CD4-positive, alpha-beta T cell treated with Interleukin-17A for 4 hours (primary cell): ENCODE results near the gene CNPPD1.

Experiments used
- DNase-seq: peaks from one replicate; pipeline ENCODE4 v3.0.0-alpha.2; 2020; ENCODE audit warnings: mixed read lengths

The CNPPD1 gene

DNA sequence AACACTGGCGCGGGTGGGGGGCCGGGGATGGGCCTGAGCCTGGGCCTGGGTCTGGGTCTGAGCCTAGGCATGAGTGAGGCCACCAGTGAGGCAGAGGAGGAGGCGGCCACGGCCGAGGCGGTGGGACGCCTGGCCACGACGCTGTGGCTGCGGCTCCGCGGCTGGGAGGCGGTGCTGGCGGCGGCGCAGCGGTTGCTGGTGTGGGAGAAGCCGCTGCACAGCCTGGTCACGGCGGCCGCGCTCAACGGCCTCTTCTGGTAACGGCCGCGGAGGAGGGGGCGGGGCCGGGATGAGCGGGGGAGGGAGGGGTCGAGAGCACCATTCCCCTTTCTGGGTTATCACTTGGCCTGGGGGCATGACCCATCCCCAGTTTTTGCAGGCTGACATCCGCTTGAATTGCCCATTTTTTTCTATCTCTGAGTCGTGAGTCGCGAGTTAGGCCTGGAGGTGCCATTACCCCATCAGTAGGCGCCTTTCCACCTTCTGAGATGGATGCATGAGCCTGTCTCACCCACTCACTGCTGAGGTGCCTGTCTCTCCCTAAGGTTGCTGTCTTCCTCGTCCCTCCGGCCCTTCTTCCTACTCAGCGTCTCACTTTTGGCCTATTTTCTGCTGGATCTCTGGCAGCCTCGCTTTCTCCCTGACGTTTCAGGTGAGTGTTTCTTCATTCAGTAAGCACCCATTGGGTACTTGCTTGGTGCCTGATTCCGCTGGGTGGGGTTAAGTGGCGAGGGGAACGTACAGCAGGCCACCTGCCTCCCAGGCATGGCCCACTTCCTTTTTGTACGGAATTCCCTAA lies 1.9 kb upstream of the CNPPD1 start:
- peak; percentile 65 for DNase-seq

DNA sequence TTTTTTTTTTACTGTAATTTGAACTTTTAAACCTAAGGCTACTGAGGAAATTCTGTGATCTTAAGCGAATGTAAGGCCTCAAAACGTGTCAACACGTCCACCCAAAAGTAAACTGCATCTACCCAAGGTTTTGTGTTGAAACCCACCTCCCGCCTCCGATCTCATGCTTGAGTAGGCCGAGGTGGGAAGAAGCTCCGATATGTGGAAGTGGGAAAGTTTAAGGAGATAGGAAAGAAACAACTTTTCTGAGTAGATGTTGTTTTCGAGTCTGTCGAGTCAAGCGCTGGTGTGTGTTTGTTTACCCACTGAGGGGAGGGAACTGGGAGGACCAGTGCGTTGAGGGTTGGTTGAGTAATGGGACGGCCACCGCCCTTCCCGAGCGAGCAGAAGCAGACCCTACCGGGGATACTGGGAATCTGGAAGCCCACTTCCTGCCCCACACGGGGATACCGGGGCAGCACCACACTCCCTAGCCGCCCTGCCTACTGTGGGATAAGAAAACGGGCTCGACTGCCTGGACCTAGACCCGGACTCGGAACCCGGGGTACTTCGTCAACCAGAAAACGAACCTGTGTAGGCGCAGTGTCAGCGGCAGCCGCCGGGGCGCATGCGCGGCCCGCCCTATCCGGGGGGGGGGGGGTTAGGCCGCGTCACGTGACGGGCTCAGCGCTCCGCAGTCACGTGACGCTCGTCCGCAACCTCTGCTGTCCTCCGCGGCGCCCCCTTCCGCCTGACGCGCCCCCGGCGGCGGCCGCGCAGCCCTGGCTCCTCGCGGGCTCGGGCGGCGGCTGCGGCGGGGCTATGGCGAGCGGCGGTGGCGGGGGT lies 1.0 kb upstream of the CNPPD1 start, which contains the start of gene RETREG2:
TSS of gene RETREG2 (plus strand) at position 724 of the 825 bp plus-strand sequence. CDS start at position 802, 78 bp downstream.
- peak; percentile 90 for DNase-seq

DNA sequence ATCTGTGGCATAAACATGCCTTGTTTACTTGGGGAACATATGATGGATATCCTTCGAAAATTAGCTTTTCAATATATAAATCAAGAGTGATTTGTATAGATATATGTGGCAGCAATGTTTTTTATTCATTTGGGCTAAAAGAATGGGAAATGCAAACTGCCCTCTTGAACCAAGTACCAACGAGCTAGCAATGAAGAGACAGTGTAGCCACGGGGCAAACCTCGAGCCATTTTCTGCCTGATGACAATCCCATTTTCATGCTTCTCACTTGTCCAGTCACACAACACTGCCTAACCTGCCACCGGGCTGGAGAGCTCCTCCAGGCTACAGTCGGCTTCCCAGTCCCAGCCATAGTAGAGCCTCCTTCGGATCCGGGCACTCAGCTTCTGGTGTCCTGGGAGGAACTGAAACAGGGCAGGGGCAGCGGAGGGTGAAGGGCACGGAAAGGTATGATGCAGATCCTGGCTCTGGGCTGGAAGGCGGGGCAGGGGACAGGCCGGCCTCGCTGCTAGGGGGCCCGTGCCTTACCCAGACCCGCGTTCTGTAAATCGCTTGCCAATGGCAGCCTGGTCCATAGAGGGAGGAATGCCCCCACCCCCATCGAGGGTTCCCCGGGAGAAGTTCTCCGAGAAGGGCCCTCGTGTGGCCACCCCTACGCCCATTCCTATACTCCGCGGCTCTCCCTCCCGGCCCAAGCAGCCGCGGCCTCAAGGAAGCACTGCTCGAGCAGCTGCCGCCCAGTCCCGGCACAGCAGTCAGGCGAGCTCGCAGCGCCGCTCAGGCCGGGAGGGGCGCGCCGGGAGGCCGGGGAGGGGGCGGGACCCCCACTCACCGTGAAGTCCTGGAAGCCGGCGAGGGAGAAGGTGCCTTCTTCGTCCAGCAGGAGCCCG lies 552 bp downstream of the CNPPD1 start:
- DNase-seq = peak; percentile 43

DNA sequence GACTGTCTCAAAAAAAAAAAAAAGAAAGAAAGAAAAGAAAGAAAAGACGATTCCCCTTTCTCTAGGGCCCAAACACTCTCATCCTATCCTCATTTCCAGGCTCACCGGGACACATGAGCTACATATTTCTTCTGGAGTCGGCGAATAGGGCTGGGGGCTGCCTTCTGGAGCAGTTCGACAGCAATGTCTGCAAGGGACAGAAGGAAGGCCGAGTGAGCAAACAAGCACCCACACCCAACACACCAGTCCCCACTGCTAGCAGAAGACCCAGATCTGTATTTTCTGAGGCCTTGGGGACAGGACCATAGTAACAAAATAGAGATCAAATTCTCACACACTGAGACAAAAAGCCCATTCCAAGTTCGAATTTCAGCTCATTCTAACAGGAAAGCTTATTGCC lies 1.2 kb downstream of the CNPPD1 start:
- DNase-seq = no peak

DNA sequence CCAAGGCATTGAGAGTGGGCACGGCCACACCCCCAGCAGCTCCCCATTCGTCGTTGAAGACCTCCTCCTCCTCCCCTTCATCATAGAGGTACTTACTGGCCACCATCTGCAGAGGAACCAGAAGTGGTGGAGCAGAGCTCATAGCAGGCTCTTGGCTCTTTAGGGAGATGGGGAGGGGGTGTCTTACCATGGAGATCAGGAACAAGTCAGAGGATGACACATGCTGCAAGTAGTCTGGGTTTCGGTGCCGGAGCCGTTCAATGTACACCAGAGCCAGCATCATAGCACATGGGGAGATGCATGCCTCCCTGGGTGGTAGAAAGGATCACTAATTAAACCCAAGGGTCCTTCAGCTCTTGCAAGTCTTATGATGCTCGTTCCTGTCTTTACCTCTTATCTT lies 1.9 kb downstream of the CNPPD1 start:
- no peak for DNase-seq

DNA sequence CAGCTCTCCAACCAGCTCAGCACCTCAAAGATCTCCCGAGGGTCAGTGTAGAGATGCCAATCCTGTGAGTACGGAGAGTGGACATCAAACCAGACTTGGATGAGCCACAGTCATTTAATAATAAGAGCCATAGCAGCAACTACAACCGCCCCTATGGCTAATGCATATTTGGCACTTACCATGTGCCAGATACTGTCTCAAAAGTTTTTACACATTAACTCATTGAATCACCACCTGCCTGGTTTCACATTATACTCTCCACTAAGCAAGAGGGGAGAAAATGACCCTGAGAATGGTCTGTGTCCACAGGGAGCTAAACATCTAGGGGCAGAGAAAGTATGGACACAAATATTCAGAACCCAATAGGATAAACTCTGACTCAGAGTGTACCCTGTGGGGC lies 2.6 kb downstream of the CNPPD1 start:
- DNase-seq = no peak

DNA sequence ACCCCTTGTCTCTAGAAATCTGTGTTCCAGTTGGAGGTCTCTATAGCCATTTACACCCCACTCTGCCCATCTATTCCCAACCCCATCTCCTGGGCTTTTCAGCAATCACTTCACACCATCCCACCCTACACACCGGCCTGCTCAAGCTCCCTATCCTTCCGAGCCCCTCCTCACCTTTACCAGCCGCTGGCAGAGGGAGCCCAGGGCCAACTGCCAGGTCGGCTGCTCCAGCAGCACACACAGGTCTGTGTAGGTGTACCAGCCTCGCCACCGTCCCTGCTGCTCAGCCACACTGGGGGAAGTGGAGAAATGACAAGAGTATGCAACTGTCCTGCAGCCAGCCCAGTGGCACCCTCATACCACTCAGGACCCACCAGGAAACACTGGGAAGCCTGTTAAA lies 3.5 kb downstream of the CNPPD1 start:
- DNase-seq = no peak

DNA sequence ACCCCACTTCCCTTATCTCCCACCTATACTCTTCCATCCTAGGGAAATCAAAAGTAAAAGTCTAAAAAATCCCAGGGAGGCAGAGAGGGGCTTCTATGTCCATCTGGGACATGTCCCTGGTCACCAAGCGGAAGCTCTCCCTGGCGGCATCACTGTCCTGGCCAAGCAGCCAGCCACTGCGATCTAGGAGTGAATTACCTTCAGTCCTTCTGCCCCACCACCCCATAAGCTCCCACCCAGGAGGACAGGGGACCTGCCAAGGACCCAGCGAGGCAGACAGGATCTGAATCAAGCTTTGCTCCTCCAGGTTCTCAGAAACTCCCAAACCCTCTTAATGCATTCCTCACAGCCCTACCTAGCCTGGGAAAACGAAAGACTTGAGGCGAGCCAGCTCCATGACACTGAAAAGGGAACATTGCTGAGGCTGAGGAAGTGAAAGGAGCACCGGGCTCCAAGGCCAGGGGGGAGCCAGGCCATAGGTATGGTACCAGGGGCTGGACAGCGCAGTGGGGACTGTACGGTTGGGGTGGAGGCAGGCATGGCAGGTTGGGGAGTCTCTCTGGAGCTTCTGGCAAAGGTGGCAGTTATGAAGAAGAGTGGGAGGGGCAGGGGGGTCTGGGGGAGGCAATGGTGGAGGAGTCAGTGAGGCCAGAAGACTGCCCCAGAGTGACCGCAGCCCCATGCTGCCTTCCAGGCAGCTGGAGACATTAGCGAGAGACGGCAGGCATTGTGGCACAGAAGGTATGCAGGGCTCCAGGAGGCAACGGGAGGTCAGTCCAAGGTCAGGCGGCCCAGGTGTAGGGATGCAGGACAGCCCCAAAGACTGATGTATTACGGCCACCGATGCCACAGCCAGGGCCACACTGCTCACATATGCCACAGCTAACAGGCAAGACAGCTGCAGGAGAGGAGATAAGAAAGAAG lies 4.2 kb downstream of the CNPPD1 start:
- DNase-seq = no peak

DNA sequence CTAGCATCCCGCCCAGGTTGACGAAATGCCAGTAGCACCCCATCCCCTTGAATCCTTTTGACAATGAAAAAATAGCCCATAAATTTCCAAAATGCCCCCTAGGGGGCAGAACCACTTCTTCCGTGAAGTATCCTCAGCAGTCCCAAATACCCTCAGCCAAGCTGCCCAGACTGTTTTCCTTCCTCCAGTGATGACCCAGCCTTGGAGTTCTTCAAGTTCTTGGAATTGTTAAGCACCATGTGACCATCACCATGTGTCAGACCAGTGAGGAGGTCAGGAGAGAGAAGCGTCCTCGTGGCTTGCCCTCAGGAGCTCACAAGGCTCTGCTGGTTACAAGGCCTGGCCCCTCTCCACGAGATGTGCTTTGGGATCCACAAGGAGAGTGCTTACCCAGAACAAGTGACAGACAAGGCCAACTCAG lies 5.5 kb downstream of the CNPPD1 start:
- peak; percentile 59 for DNase-seq

DNA sequence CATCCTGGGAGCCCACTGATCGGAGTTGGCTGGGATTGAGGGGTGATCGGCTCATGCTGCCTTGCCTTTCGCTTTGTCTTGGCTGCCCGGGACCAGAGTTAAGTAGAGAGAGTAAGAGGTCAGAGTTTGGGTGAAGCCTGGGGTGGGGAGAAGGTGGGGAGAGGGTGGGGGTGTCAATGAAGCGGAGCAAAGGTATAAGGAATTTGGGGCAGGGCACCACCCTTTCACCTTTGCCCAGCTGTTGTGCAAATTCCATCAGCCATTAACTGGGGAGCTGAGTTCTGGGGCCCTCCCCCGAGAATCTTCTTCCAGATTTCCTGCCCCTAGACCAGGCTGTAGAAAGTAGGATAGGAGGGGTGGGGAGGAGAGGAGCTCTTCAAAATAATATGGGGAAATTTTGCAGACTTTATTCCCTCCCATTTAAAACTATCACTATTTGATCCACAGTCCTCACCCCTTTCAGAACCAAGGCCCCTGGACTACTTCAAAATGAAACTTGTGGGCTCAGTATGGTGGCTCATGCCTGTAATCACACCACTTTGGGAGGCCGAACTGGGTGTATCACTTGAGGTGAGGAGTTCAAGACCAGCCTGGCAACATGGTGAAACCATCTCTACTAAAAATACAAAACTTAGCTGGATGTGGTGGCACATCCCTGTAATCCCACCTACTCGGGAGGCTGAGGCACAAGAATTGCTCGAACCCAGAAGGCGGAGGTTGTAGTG lies 6.6 kb downstream of the CNPPD1 start, which contains the start of gene SLC23A3:
TSS of gene SLC23A3 (minus strand) at position 100 of the 725 bp plus-strand sequence. CDS start at position 55, 45 bp downstream.
- DNase-seq = no peak

DNA sequence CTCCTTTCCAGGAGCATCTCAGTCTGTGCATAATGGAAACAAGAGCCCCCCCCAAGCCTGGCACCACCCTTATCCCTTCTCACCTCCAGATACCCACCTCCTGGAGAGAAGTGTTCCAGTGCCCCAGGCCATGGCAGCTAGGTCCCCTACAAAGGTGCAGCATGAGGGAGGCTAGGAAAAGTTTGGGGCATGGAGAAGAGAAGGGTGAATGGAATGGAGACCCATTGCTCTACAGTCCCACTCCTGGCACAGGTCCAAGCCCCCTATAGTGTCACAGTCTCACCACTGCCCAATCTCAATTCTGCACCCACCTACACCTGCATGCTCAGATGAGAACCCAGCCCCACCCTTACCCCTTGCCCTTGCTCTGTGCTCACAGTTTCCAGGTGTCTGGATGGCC lies 7.8 kb downstream of the CNPPD1 start:
- no peak for DNase-seq

DNA sequence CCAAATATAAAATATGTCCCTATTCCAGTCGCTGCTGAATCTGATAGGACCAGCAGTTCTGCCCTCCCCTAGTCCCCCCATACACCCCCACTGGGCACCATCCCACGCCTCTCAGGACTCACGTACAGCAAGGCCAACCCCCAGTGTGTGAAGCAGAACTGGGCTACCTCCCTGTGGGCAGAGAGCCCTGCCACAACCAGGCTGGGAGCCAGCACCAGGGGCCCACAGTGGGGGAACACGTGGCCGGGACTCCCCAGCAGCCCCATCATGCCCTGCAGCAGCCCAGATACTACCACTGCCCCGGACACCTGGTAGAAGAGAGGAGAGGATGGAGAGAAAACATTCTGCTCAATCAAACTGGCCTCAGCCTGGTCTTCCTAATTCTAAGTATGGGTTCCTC lies 8.2 kb downstream of the CNPPD1 start:
- DNase-seq = no peak

DNA sequence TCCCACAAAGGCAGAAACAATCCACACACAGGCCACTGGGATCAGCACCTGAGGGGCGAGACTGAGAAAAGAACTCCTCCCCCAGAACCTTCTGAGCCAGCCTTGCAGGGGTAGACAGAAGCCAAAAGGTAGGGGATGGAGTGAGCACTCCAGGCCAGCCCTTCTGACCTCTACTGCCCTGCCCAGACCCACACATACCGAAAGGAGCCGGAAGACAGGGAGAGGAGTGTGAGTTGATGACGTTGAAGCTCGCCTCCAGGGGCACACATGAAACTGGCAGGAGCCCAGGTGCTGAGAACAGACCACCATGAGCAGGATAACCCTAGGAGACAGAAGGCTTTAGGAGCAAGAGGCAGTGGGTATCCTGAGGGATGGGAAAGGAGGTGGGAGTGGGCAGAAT lies 8.7 kb downstream of the CNPPD1 start:
- no peak for DNase-seq

DNA sequence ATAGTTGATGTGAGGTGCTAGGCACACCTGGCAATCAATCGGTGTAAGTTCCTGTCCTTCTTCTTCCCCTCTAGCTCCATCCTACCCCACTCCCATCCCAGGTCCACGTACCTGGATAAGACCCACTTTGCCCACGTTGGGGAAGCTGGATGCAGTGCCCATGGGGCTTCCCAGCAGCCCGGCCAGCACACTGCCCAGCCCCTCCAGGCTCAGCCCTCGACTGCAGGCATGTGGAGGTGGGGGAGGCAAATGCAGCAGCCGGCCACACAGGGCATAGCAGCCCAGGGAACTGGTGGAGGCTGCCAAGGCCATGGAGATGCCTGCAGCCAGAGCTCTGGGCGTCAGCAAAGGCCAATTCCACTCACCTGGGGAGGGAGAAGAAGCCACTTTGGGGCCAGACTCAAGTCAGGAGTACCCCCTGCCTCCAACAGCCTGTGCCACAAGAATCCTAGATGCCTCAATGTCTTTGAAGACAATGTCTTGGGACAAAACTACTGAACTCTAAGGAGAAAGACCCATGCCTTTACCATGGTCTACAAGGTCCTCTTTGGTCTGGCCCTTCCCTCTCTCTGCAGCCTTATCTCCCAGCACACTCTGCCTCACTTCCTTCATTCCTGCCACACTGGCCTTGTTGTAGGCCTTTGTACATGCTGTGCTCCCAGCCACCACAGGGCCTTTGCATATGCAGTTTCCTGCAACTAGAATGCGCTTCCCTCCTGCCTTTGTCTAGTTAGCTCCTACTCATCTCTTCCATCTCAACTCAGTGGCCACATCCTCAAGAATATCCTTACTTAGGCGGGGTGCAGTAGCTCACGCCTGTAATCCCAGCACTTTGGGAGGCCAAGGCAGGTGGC lies 11.4 kb downstream of the CNPPD1 start:
- no peak for DNase-seq

DNA sequence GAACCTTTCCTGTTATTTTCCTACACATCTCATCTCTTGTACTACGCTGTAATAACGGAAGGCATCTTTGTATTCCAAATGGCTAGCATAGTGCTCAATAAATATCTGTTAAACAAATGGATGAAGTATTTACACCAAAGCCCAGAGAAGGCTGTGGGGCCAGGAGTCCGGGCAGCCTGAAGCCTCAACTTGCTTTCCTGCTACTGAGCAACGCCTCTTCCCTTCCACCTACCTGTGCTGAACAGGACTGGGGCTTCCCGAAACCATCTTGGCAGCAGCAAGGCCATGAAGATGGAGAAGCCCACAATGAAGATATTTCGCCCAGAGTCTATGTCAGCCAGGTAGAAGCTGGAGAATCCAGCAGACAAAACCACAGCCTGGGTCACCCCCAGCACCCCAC lies 13.6 kb downstream of the CNPPD1 start:
- DNase-seq = no peak

DNA sequence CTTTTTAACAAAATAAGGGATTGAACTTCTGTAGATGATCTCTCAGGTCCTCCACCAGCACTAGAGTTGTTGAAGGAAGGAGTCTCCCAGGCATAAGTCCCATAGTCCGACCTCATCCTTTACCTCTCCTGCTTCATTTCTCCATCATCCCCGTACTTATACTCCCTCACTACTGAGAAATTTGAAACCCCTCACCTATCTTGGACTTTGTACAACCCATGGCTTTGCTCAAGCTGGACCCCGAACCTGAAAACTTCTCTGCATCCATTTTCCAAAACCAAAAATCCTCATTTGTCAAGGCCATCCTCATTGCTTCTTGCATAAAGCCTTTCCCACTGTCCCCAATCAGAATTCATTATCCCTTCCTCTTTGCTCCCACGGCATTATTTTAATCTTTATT lies 15.6 kb downstream of the CNPPD1 start:
- no peak for DNase-seq

DNA sequence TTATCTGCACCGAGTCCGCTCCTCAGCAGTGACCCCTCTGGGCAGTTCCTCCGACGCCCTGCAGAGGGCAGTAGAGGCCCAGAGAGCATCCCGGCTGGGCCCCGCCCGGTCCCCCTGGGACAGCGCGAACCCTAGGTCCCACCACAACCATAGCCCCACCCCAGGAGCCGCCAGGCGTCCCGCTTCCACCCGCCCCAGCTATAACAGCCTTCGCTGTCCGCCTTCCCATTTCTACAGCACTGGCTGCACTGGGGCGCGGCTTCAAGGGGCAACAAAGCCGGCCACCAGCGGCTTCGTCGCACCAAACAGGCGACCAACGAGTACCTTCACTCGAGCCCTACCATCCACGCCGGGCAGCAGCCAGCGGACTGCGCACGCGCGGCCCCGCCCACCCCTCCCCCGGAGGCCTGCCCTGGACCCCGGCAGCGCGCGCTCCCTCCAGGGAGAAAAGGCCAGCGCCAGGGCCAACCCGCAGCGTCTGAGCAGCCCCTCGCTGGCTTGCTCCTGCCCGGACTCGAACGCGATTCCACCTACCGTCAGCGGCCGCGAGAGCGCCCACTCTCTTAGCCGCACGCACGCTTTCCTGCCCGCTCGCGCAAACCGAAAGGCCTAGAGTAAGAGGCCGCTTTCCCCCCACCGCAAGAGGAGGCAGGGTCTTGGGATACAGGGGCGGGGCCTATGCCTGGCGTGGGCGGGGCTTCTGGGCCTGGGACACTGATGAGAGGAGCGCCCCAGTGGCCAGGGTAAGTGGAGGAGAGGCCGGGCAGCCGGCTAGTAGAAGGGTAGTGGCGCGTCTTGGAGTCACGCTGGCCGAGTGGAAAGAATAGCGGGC lies 16.3 kb downstream of the CNPPD1 start, which contains the start of gene NHEJ1:
TSS of gene NHEJ1 (minus strand) at position 630 of the 832 bp plus-strand sequence. CDS start 2,453 bp downstream, outside the sequence.
- DNase-seq = peak; percentile 97

DNA sequence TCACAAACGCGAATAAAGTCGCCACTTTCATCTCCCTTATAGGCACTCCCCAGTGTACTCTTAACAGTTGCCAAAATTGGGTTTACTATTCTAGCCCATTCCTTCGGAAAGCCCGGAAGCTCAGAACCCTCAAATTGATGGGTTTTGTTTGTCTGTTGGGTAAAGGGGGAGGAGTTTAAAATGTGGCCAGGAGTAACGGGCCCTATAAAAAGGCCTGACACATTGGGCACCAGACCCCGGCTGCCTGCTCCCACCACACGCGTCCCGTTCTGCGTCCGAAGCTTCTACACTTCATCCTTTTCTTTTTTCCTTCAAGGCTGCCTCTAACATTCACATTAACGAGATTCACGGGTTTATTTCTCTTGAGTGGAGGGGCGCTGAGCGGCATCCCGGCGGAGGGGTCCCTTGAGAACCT lies 16.9 kb downstream of the CNPPD1 start:
- no peak for DNase-seq

DNA sequence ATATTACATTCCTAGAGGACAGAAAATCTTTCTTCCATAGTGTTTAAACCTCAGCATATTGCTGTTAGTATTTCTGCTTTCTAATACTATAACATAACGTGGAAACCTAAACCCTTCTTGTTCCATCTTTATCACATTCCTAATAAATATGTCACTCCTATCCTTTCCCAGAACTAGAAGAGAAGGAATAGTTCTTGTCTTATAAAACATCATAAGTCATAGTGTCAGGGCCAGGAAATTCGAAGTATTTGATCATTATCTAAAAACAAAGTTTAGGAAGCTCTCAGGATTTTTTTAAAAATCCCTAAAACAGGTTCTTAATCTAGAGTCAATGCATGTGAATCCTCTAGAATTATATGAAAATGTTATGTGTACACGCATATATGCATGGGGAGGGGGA lies 18.1 kb downstream of the CNPPD1 start:
- no peak for DNase-seq
